Left lung (tissue), 10 donors: ENCODE data around the gene FBXL15. TPM values are rescaled to one million over a fixed set of nuclear protein-coding genes. Genes with fewer than 3 reads are reported as not detected.

ENCODE experiments used
- ATAC-seq: fragments of 200-7000 bp; cut with Tn5 transposase; one replicate; pipeline ENCODE4 v1.9.1; 2020; ENCODE audit warnings: moderate library complexity
- DNase-seq, 4 donors: peaks; one replicate each; pipeline ENCODE4 v3.0.0-alpha.2; 2013 to 2020
- H3K27ac ChIP-seq, 2 donors: fragments of 200-600 bp; sonication (generic) in 1 of 2; one replicate each; pipeline versions ENCODE4 v1.5.0 to v1.8.0; 2020 to 2021
- H3K27me3 ChIP-seq, 2 donors: fragments of 200-600 bp; sonication (generic) in 1 of 2; one replicate each; pipeline versions ENCODE4 v1.5.0 to v1.8.0; 2020 to 2021
- H3K36me3 ChIP-seq, 2 donors: fragments of 200-600 bp; sonication (generic) in 1 of 2; one replicate each; pipeline versions ENCODE4 v1.5.0 to v1.8.0; 2020 to 2021
- H3K4me1 ChIP-seq, 2 donors: fragments of 200-600 bp; one replicate each; pipeline ENCODE4 v1.8.0; 2021
- H3K4me3 ChIP-seq, 2 donors: fragments of 200-600 bp; sonication (generic) in 1 of 2; one replicate each; pipeline versions ENCODE4 v1.5.0 to v1.8.0; 2020 to 2021; ENCODE audit warnings: mild to moderate bottlenecking in 1 of 2
- H3K9me3 ChIP-seq, 2 donors: fragments of 200-600 bp; sonication (generic) in 1 of 2; one replicate each; pipeline versions ENCODE4 v1.5.0 to v1.8.0; 2020 to 2021
- CTCF ChIP-seq, 2 donors: fragments of 200-600 bp; sonication (generic) in 1 of 2; IDR thresholded peaks; one replicate each; pipeline versions ENCODE4 v1.5.0 to v1.8.0; 2021; ENCODE audit warnings: antibody characterized with exemption in 2 of 2
- intact Hi-C, 2 donors: fragments of 100-400 bp; cut with DNase I; formaldehyde crosslinking; loops; one replicate each; pipeline versions ENCODE4 v1.11.2 to v1.14.2; 2022
- polyA plus RNA-seq, 6 donors: library from polyadenylated mRNA; unstranded; fragments of 120-200 nt; gene quantifications; one replicate each; pipeline ENCODE4 v1.2.1, GENCODE V29; 2013; ENCODE audit not compliant: insufficient read length in 6 of 6
- total RNA-seq, 2 donors: library from RNA; stranded (reverse); fragmentation: NEBNext Ultra II Directional; extraction: Animal tissue kit (Norgen Biotek cat#: 25700); gene quantifications; one replicate each; pipeline ENCODE4 v1.2.1, GENCODE V29; 2021
- donor health status: DM: no; HTN: yes; CAD: no.
- donor health status: DM: no; HTN: no; CAD: no.

The FBXL15 gene
- total and polyA plus RNA-seq, 8 donors: 5.7 to 18.7 (median 7.4) TPM

GRCh38 chr10:102413806-102414561 lies 6.7 kb upstream of the FBXL15 start:
- peaks cover 34 to 100% of the 10 kb centered on the region in 2 donors for H3K27me3 ChIP-seq

DNA sequence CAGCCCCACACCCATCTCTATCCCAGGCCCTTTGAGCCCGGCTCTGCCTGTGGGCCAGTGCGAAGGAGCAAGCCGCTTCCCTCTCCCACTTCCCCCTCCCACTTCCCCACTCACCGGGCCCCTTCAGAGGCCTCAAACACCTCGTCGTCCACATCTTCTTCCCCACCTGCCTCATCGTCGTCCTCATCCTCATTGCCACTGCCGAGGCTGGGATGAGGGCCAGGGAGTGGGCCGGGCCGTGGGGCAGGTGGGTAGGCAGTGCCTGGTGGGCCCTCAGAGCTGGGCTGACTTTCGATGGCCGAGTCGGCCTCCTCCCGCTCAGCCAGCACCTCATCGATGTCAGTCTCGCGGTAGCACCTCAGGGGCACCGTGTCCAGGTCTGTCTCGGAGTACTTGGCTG lies 5.9 kb upstream of the FBXL15 start:
- ATAC-seq: no peak
- H3K27me3 ChIP-seq: peaks cover 27 to 100% of the 10 kb centered on the region in 2 donors

More at GRCh38 chr10:102413806-102414561, 6.7 kb upstream of the FBXL15 start:
- Histone ChIP-seq H3K36me3 (no peaks in the 10 kb centered on the region), H3K4me1 (peaks cover 0 to 19% of the 10 kb centered on the region in 2 donors), H3K27ac (no peak overlapping the region), H3K4me3 (no peak overlapping the region), H3K9me3 (no peaks in the 10 kb centered on the region)
- DNase-seq (no peak), ATAC-seq (no peak)
- intact Hi-C loops: no loop called here
- TF ChIP-seq CTCF (IDR thresholded peaks at IDR 0.05): no peak

GRCh38 chr10:102416283-102416682 lies 4.4 kb upstream of the FBXL15 start:
- H3K4me3 ChIP-seq: no peak overlapping the region
- peaks cover 12 to 85% of the 10 kb centered on the region in 2 donors for H3K27me3 ChIP-seq

More for the DNA sequence above, 5.9 kb upstream of the FBXL15 start:
- Histone ChIP-seq H3K36me3 (no peaks in the 10 kb centered on the region), H3K4me1 (peaks cover 2 to 20% of the 10 kb centered on the region in 2 donors), H3K27ac (no peak overlapping the region), H3K4me3 (no peak overlapping the region), H3K9me3 (no peaks in the 10 kb centered on the region)
- intact Hi-C loops: no loop called here
- no peak for TF ChIP-seq CTCF (IDR thresholded peaks at IDR 0.05)
- DNase-seq: peak in 1 of 4 donors; percentile 29

GRCh38 chr10:102416695-102417094 lies 3.9 kb upstream of the FBXL15 start:
- intact Hi-C loops: no loop called here
- no peak for TF ChIP-seq CTCF (IDR thresholded peaks at IDR 0.05)
- H3K27me3 ChIP-seq: peaks cover 8 to 81% of the 10 kb centered on the region in 2 donors
- peaks cover 10 to 17% of the 10 kb centered on the region in 2 donors for H3K4me1 ChIP-seq
- H3K36me3 ChIP-seq: no peaks in the 10 kb centered on the region
- H3K4me3 ChIP-seq: no peak overlapping the region
- no peaks in the 10 kb centered on the region for H3K9me3 ChIP-seq
- no peak overlapping the region for H3K27ac ChIP-seq
- DNase-seq: peak in 1 of 4 donors; percentile 71
- no peak for ATAC-seq

More at GRCh38 chr10:102416283-102416682, 4.4 kb upstream of the FBXL15 start:
- TF ChIP-seq CTCF (IDR thresholded peaks at IDR 0.05): no peak
- DNase-seq: no peak
- Histone ChIP-seq H3K27ac (no peak overlapping the region), H3K36me3 (no peaks in the 10 kb centered on the region), H3K9me3 (no peaks in the 10 kb centered on the region), H3K4me1 (peaks cover 10 to 17% of the 10 kb centered on the region in 2 donors)
- intact Hi-C loops: no loop called here
- no peak for ATAC-seq

DNA sequence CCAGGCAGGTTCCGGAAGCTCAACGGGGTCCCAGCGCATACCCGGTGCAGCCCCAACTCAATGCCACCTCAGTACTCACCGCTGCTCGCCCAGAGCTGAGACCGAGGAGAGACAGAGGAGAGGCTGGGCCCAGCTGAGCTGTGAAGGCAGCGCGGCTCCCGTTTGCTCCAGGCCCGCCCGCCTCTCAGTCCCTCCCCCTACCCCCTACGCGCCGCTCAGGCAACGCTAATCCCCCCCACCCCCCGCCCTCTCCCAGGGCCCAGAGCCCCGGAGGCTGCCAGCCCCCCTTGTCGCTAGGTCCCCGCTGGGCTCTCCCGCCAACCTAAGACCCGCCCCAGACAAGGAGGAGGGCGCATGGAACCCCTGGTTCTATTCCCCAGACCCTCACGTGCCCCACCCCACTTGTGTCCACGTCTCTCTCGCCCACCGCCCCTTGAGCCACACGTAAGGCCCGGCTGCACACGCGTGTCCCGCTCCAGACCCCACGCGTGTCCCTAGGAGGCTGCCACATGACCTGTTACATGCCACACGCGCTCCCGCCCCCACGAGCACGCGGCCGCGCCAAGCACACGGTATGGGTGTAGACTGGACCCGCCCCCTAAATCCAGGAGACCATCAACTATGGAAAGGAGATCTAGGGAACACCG lies 1.9 kb upstream of the FBXL15 start, which contains the start of gene PSD:
Gene PSD (minus strand): TSS at position 164 of the 647 bp plus-strand sequence. CDS start 1,747 bp downstream, outside the sequence.
- peak in 1 of 4 donors; percentile 70 for DNase-seq
- H3K27ac ChIP-seq: no peak within 1 kb of the TSS

More for the DNA sequence above, 1.9 kb upstream of the FBXL15 start, which contains the start of gene PSD:
- Histone ChIP-seq H3K36me3 (peaks cover 0 to 8% of the 10 kb centered on the region in 2 donors), H3K4me3 (peak within 1 kb of the TSS; percentile 72 to 98), H3K9me3 (no peaks in the 10 kb centered on the region), H3K27me3 (peaks cover 0 to 60% of the 10 kb centered on the region in 2 donors), H3K4me1 (peaks cover 17 to 36% of the 10 kb centered on the region in 2 donors)
- intact Hi-C loops: no loop called here
- TF ChIP-seq CTCF (IDR thresholded peaks at IDR 0.05): no peak
- no peak for ATAC-seq
